Measurements from ENCODE around the gene DNAH7.

GRCh38 chr2:195902857-195903256, 165.8 kb downstream of the DNAH7 start:
- no peak for TF ChIP-seq EZH2 (IDR thresholded peaks at IDR 0.05; ENCODE audit: low read length, missing control alignments)
- TF ChIP-seq, protein P1, sequence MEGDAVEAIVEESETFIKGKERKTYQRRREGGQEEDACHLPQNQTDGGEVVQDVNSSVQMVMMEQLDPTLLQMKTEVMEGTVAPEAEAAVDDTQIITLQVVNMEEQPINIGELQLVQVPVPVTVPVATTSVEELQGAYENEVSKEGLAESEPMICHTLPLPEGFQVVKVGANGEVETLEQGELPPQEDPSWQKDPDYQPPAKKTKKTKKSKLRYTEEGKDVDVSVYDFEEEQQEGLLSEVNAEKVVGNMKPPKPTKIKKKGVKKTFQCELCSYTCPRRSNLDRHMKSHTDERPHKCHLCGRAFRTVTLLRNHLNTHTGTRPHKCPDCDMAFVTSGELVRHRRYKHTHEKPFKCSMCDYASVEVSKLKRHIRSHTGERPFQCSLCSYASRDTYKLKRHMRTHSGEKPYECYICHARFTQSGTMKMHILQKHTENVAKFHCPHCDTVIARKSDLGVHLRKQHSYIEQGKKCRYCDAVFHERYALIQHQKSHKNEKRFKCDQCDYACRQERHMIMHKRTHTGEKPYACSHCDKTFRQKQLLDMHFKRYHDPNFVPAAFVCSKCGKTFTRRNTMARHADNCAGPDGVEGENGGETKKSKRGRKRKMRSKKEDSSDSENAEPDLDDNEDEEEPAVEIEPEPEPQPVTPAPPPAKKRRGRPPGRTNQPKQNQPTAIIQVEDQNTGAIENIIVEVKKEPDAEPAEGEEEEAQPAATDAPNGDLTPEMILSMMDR (conservative IDR thresholded peaks at IDR 0.05 in 1 of 2, IDR thresholded peaks at IDR 0.05 in 1 of 2; ENCODE audit: low read depth in 1 of 2, low read length in 2 of 2): no peak

All from fibroblast of lung (primary cell).